Loucy (cell line): ENCODE results near the gene CPEB3.

Source experiments
- H2AFZ ChIP-seq: fragments of 200-600 bp; sonication (generic); 2 replicates; pipeline ENCODE4 v1.6.0; 2016; ENCODE audit warnings: antibody characterized with exemption, mild to moderate bottlenecking, low read length, moderate library complexity
- H3F3A ChIP-seq: fragments of 200-600 bp; 2 replicates; pipeline ENCODE4 v1.6.0; 2016; ENCODE audit warnings: antibody characterized with exemption, low read depth, mild to moderate bottlenecking
- H3K27me3 ChIP-seq: fragments of 200-600 bp; sonication (generic); 2 replicates; pipeline ENCODE4 v1.6.1; 2014; ENCODE audit warnings: low read length, mild to moderate bottlenecking; ENCODE audit not compliant: insufficient read depth, poor library complexity, severe bottlenecking
- H3K36me3 ChIP-seq: fragments of 200-600 bp; sonication (generic); 2 replicates; pipeline ENCODE4 v1.6.1; 2016; ENCODE audit warnings: low read length; ENCODE audit not compliant: insufficient read depth
- H3K4me1 ChIP-seq: fragments of 200-600 bp; sonication (generic); 2 replicates; pipeline ENCODE4 v1.5.1; 2014; ENCODE audit warnings: low read length, mild to moderate bottlenecking; ENCODE audit not compliant: insufficient read depth, poor library complexity, severe bottlenecking
- H3K4me2 ChIP-seq: fragments of 200-600 bp; sonication (generic); 2 replicates; pipeline ENCODE4 v1.6.0; 2014; ENCODE audit warnings: antibody characterized with exemption, low read length, low read depth, mild to moderate bottlenecking; ENCODE audit not compliant: poor library complexity, severe bottlenecking
- H3K4me3 ChIP-seq: fragments of 200-600 bp; sonication (generic); 2 replicates; pipeline ENCODE4 v1.5.1; 2014; ENCODE audit warnings: low read length, mild to moderate bottlenecking, mixed read lengths; ENCODE audit not compliant: poor library complexity, severe bottlenecking
- H3K79me2 ChIP-seq: fragments of 200-600 bp; sonication (generic); 2 replicates; pipeline ENCODE4 v1.6.1; 2014; ENCODE audit warnings: low read length; ENCODE audit not compliant: insufficient read depth
- H3K9ac ChIP-seq: fragments of 200-600 bp; sonication (generic); 2 replicates; pipeline ENCODE4 v1.6.0; 2014; ENCODE audit warnings: mild to moderate bottlenecking, low read depth, low read length, moderate library complexity; ENCODE audit not compliant: poor library complexity, severe bottlenecking
- H3K9me2 ChIP-seq: fragments of 200-600 bp; sonication (generic); replicated peaks from 2 replicates; pipeline ENCODE4 v1.6.1; 2016; ENCODE audit warnings: low read depth, low read length, mixed read lengths
- H3K9me3 ChIP-seq: fragments of 200-600 bp; sonication (generic); 2 replicates; pipeline ENCODE4 v1.6.1; 2014; ENCODE audit warnings: mild to moderate bottlenecking, antibody characterized with exemption, low read length, low read depth; ENCODE audit not compliant: insufficient read depth
- H4K20me1 ChIP-seq: fragments of 200-600 bp; sonication (generic); 2 replicates; pipeline ENCODE4 v1.6.0; 2014; ENCODE audit warnings: antibody characterized with exemption, low read length, mild to moderate bottlenecking; ENCODE audit not compliant: insufficient read depth, poor library complexity, severe bottlenecking
- EZH2phosphoT487 ChIP-seq: fragments of 200-600 bp; IDR thresholded peaks from 2 replicates; pipeline ENCODE4 v1.6.1; 2018; ENCODE audit warnings: antibody characterized with exemption, mild to moderate bottlenecking, moderate library complexity, borderline replicate concordance
- TF ChIP-seq, protein P1 (sequence below): fragments of 200-600 bp; sonication (generic); conservative IDR thresholded peaks from 2 replicates; pipeline ENCODE4 v1.5.1; 2014; ENCODE audit warnings: mild to moderate bottlenecking, antibody characterized with exemption, low read length

The CPEB3 gene

DNA sequence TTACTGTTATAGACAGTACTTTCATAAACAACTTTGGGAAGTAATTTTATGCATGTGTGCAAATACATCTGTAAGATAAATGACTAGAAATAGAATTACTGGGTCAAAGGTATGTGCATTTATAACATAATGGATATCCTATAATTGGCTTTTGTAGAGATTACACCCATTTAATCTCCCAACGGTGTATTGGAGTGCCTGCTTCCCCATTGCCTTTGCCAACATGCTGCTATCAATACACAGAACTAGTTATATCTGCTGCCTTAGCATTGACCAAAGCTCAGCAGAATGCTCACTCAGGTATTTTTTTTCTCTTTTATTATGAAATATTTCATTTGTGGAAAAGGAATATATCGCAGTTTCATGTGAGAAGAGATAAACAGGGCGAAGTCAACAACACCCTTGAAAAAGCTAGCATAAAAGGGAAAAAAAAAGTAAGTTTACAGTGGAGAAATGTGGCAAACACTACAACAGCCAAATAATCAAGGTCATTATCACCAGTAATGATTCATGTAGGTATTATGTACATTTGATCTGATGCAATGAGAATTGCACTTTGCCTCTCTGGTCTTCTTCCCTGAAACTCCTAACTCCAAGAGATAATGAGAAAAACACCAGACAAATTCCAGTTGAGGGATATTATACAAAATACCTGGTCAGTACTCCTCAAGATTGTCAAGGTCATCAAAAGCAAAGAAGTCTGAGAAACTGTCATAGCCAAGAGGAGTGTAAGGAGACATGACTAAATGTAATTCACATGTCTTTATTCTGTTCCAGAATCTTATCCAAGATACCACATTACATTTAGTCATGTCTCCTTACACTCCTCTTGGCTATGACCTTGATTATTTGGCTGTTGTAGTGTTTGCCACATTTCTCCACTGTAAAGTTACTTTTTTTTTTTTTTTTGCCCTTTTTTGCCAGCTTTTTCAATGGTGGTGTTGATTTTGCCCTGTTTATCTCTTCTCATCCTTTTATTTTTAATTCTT is 36.9 kb upstream of the CPEB3 start:
- H3K36me3 ChIP-seq, result peaks cover 28% of the 10 kb centered on the region; the same call in 1 of the 2 replicates

DNA sequence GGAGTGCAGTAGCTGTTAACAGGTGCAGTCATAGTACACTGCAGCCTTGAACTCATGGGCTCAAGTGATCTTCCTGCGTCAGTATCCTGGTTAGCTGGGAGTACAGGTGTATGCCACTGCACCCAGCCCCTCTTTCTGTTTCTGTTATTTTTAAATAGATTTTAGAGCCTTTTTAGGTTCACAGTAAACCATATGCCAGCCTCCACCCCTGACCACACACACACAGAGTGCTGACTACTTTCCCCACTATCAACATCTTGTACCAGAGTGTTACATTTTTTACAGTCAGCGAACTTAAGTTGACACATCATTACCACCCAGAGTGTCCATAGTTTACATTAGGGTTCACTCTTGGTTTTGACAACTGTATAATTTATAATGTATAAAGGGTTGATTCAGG is 32.2 kb upstream of the CPEB3 start:
- peaks cover 72% of the 10 kb centered on the region for H3K79me2 ChIP-seq
- H3K4me1 ChIP-seq, result no peaks in the 10 kb centered on the region
- H3K36me3 ChIP-seq, result peaks cover 50% of the 10 kb centered on the region; the same call in 1 of the 2 replicates
- TF ChIP-seq EZH2phosphoT487, result no peak
- no peak overlapping the region for H3K9ac ChIP-seq
- H3F3A ChIP-seq, result no peaks in the 10 kb centered on the region
- no peaks in the 10 kb centered on the region for H3K9me3 ChIP-seq
- H3K4me2 ChIP-seq, result no peak overlapping the region
- no peaks in the 10 kb centered on the region for H3K27me3 ChIP-seq
- H4K20me1 ChIP-seq, result peaks cover 44% of the 10 kb centered on the region
- H3K4me3 ChIP-seq, result no peak overlapping the region
- no peaks in the 10 kb centered on the region for H3K9me2 ChIP-seq
- no peak overlapping the region for H2AFZ ChIP-seq

More for the DNA sequence above, 36.9 kb upstream of the CPEB3 start:
- no peak overlapping the region for H3K4me2 ChIP-seq
- H3F3A ChIP-seq, result no peaks in the 10 kb centered on the region
- no peak overlapping the region for H3K4me3 ChIP-seq
- no peak for TF ChIP-seq EZH2phosphoT487
- TF ChIP-seq, protein P1, sequence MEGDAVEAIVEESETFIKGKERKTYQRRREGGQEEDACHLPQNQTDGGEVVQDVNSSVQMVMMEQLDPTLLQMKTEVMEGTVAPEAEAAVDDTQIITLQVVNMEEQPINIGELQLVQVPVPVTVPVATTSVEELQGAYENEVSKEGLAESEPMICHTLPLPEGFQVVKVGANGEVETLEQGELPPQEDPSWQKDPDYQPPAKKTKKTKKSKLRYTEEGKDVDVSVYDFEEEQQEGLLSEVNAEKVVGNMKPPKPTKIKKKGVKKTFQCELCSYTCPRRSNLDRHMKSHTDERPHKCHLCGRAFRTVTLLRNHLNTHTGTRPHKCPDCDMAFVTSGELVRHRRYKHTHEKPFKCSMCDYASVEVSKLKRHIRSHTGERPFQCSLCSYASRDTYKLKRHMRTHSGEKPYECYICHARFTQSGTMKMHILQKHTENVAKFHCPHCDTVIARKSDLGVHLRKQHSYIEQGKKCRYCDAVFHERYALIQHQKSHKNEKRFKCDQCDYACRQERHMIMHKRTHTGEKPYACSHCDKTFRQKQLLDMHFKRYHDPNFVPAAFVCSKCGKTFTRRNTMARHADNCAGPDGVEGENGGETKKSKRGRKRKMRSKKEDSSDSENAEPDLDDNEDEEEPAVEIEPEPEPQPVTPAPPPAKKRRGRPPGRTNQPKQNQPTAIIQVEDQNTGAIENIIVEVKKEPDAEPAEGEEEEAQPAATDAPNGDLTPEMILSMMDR, result no peak
- peaks cover 76% of the 10 kb centered on the region for H3K79me2 ChIP-seq
- H4K20me1 ChIP-seq, result peaks cover 60% of the 10 kb centered on the region
- no peaks in the 10 kb centered on the region for H3K9me2 ChIP-seq
- no peaks in the 10 kb centered on the region for H3K27me3 ChIP-seq
- no peaks in the 10 kb centered on the region for H3K9me3 ChIP-seq
- H3K9ac ChIP-seq, result no peak overlapping the region
- no peak overlapping the region for H2AFZ ChIP-seq
- H3K4me1 ChIP-seq, result no peaks in the 10 kb centered on the region

DNA sequence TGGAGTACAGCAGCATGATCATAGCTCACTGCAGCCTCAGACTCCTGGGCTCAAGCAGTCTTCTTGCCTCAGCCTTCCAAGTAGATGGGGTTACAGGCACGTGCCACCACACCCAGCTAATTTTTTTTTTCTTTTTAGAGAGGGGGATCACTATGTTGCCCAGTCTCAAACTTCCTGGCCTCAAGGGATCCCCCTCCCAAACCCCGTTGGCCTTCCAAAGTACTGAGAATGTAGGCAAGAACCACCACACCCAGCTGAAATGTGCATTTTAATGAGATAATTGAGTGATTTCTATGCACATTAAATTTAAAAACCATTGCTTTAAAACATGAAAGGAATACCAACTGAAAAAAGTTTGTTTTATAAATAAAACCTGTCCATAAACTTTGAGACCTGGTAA is 25.7 kb upstream of the CPEB3 start:
- no peaks in the 10 kb centered on the region for H3F3A ChIP-seq
- H3K9ac ChIP-seq, result no peak overlapping the region
- no peak overlapping the region for H3K4me2 ChIP-seq
- peaks cover 5% of the 10 kb centered on the region for H4K20me1 ChIP-seq
- H3K9me3 ChIP-seq, result no peaks in the 10 kb centered on the region
- H3K9me2 ChIP-seq, result no peaks in the 10 kb centered on the region
- H3K79me2 ChIP-seq, result peaks cover 40% of the 10 kb centered on the region; the same call in 1 of the 2 replicates
- peaks cover 58% of the 10 kb centered on the region; the same call in 1 of the 2 replicates for H3K36me3 ChIP-seq
- H3K27me3 ChIP-seq, result no peaks in the 10 kb centered on the region
- no peaks in the 10 kb centered on the region for H3K4me1 ChIP-seq
- TF ChIP-seq, protein P1, result no peak
- TF ChIP-seq EZH2phosphoT487, result no peak
- H3K4me3 ChIP-seq, result no peak overlapping the region
- no peak overlapping the region for H2AFZ ChIP-seq
